ENCODE measurements around the gene SOWAHA. TPM values are rescaled to one million over a fixed set of nuclear protein-coding genes. Genes with fewer than 3 reads are reported as not detected.
"Not testable (repeated sequence)": the region's sequence is repeated elsewhere in the genome, so short reads cannot be mapped to it uniquely, and the experiment has no call there.

The SOWAHA gene
- total and polyA plus RNA-seq, 2 donors (not counting 1 experiment from before 2014, with no cell fraction given) = 0.03 to 0.17 TPM

GRCh38 chr5:132805872-132806271 lies 7.2 kb upstream of the SOWAHA start:
- H3K9me3 ChIP-seq (ENCODE audit: control insufficient read depth, insufficient read depth, low read depth, low read length); H3K4me3 ChIP-seq (replicated peaks in 1 of 4; ENCODE audit: control extremely low read depth in 1 of 4, insufficient read depth in 1 of 4, low read depth in 3 of 4, low read length in 4 of 4); H3K36me3 ChIP-seq (ENCODE audit: control insufficient read depth, insufficient read depth, low read length); H3K27me3 ChIP-seq (ENCODE audit: control insufficient read depth, insufficient read depth, low read length); H3K27ac ChIP-seq (ENCODE audit: insufficient read depth, low read length); H3K79me2 ChIP-seq (ENCODE audit: control insufficient read depth, insufficient read depth, low read length); H2AFZ ChIP-seq (ENCODE audit: low read length); H4K20me1 ChIP-seq (ENCODE audit: control insufficient read depth, extremely low read depth, insufficient read depth, low read length); H3K4me1 ChIP-seq (ENCODE audit: control insufficient read depth, extremely low read depth, insufficient read depth, low read length); H3K4me2 ChIP-seq (ENCODE audit: extremely low read depth, insufficient read depth, low read length); DNase-seq (ENCODE audit: low read depth in 2 of 2); H3K9ac ChIP-seq (ENCODE audit: insufficient read depth, low read length): not testable (repeated sequence)

GRCh38 chr5:132806804-132807162 lies 6.3 kb upstream of the SOWAHA start:
- not testable (repeated sequence) for H3K4me3 ChIP-seq (replicated peaks in 1 of 4; ENCODE audit: control extremely low read depth in 1 of 4, insufficient read depth in 1 of 4, low read depth in 3 of 4, low read length in 4 of 4); H4K20me1 ChIP-seq (ENCODE audit: control insufficient read depth, extremely low read depth, insufficient read depth, low read length); H3K9ac ChIP-seq (ENCODE audit: insufficient read depth, low read length); H3K4me1 ChIP-seq (ENCODE audit: control insufficient read depth, extremely low read depth, insufficient read depth, low read length); H3K36me3 ChIP-seq (ENCODE audit: control insufficient read depth, insufficient read depth, low read length); H3K27me3 ChIP-seq (ENCODE audit: control insufficient read depth, insufficient read depth, low read length); H2AFZ ChIP-seq (ENCODE audit: low read length); H3K4me2 ChIP-seq (ENCODE audit: extremely low read depth, insufficient read depth, low read length); H3K9me3 ChIP-seq (ENCODE audit: control insufficient read depth, insufficient read depth, low read depth, low read length); DNase-seq (ENCODE audit: low read depth in 2 of 2); H3K79me2 ChIP-seq (ENCODE audit: control insufficient read depth, insufficient read depth, low read length); H3K27ac ChIP-seq (ENCODE audit: insufficient read depth, low read length)

- peaks cover 15% of the 10 kb centered on the region for H3K27me3 ChIP-seq (ENCODE audit: control insufficient read depth, insufficient read depth, low read length)
- H3K9ac ChIP-seq (ENCODE audit: insufficient read depth, low read length) = no peak overlapping the region
- DNase-seq (ENCODE audit: low read depth in 2 of 2) = no peak
- H3K27ac ChIP-seq (ENCODE audit: insufficient read depth, low read length) = no peak overlapping the region
- no peaks in the 10 kb centered on the region for H3K79me2 ChIP-seq (ENCODE audit: control insufficient read depth, insufficient read depth, low read length)
- H2AFZ ChIP-seq (ENCODE audit: low read length) = no peak overlapping the region
- no peak for TF ChIP-seq CTCF (conservative IDR thresholded peaks at IDR 0.05 in 1 of 2, IDR thresholded peaks at IDR 0.05 in 1 of 2; ENCODE audit: low read depth in 1 of 2, low read length in 2 of 2)
- no peak for TF ChIP-seq EZH2 (IDR thresholded peaks at IDR 0.05; ENCODE audit: low read length, missing control alignments)
- no peaks in the 10 kb centered on the region for H4K20me1 ChIP-seq (ENCODE audit: control insufficient read depth, extremely low read depth, insufficient read depth, low read length)
- no peak overlapping the region for H3K4me3 ChIP-seq (replicated peaks in 1 of 4; ENCODE audit: control extremely low read depth in 1 of 4, insufficient read depth in 1 of 4, low read depth in 3 of 4, low read length in 4 of 4)
- no peak overlapping the region for H3K4me2 ChIP-seq (ENCODE audit: extremely low read depth, insufficient read depth, low read length)
- H3K9me3 ChIP-seq (ENCODE audit: control insufficient read depth, insufficient read depth, low read depth, low read length) = no peaks in the 10 kb centered on the region
- no peaks in the 10 kb centered on the region for H3K36me3 ChIP-seq (ENCODE audit: control insufficient read depth, insufficient read depth, low read length)
- H3K4me1 ChIP-seq (ENCODE audit: control insufficient read depth, extremely low read depth, insufficient read depth, low read length) = no peaks in the 10 kb centered on the region
These were observed 5.8 kb upstream of the SOWAHA start for GRCh38 chr5:132807163-132807838.

GRCh38 chr5:132808448-132808847 lies 4.7 kb upstream of the SOWAHA start:
- no peaks in the 10 kb centered on the region for H4K20me1 ChIP-seq (ENCODE audit: control insufficient read depth, extremely low read depth, insufficient read depth, low read length)
- no peak for TF ChIP-seq EZH2 (IDR thresholded peaks at IDR 0.05; ENCODE audit: low read length, missing control alignments)
- no peak for TF ChIP-seq CTCF (conservative IDR thresholded peaks at IDR 0.05 in 1 of 2, IDR thresholded peaks at IDR 0.05 in 1 of 2; ENCODE audit: low read depth in 1 of 2, low read length in 2 of 2)
- no peaks in the 10 kb centered on the region for H3K4me1 ChIP-seq (ENCODE audit: control insufficient read depth, extremely low read depth, insufficient read depth, low read length)
- no peak for DNase-seq (ENCODE audit: low read depth in 2 of 2)
- no peak overlapping the region for H3K4me3 ChIP-seq (replicated peaks in 1 of 4; ENCODE audit: control extremely low read depth in 1 of 4, insufficient read depth in 1 of 4, low read depth in 3 of 4, low read length in 4 of 4)
- H3K9ac ChIP-seq (ENCODE audit: insufficient read depth, low read length) = no peak overlapping the region
- H3K9me3 ChIP-seq (ENCODE audit: control insufficient read depth, insufficient read depth, low read depth, low read length) = no peaks in the 10 kb centered on the region
- H3K4me2 ChIP-seq (ENCODE audit: extremely low read depth, insufficient read depth, low read length) = no peak overlapping the region
- no peaks in the 10 kb centered on the region for H3K36me3 ChIP-seq (ENCODE audit: control insufficient read depth, insufficient read depth, low read length)
- peaks cover 25% of the 10 kb centered on the region for H3K27me3 ChIP-seq (ENCODE audit: control insufficient read depth, insufficient read depth, low read length)
- H2AFZ ChIP-seq (ENCODE audit: low read length) = no peak overlapping the region
- no peak overlapping the region for H3K27ac ChIP-seq (ENCODE audit: insufficient read depth, low read length)
- no peaks in the 10 kb centered on the region for H3K79me2 ChIP-seq (ENCODE audit: control insufficient read depth, insufficient read depth, low read length)

Measured in fibroblast of lung (primary cell).